NCI-H774 (cell line): ENCODE results near the gene CLPTM1L.
"Not testable (repeated sequence)": the region's sequence is repeated elsewhere in the genome, so short reads cannot be mapped to it uniquely, and the experiment has no call there.

Experiments used
- DNase-seq: peaks from one replicate; lab custom pipeline; 2025; lab: John Stamatoyannopoulos, UW

CLPTM1L gene

GRCh38 chr5:1312993-1313833 is 31.7 kb downstream of the CLPTM1L start:
- no peak for DNase-seq

GRCh38 chr5:1312206-1312605 is 32.7 kb downstream of the CLPTM1L start:
- no peak for DNase-seq

- no peak for DNase-seq
These were observed 33.4 kb downstream of the CLPTM1L start for GRCh38 chr5:1311439-1312055.

GRCh38 chr5:1310118-1310517 is 34.8 kb downstream of the CLPTM1L start:
- DNase-seq = no peak

GRCh38 chr5:1304033-1304432 is 40.9 kb downstream of the CLPTM1L start:
- DNase-seq = no peak

- DNase-seq = no peak
These were observed 42.6 kb downstream of the CLPTM1L start for GRCh38 chr5:1302258-1302657.

GRCh38 chr5:1300581-1301083 is 44.3 kb downstream of the CLPTM1L start:
- DNase-seq = no peak

- DNase-seq = no peak
These were observed 44.9 kb downstream of the CLPTM1L start for GRCh38 chr5:1299961-1300360.

GRCh38 chr5:1299511-1299850 is 45.4 kb downstream of the CLPTM1L start:
- DNase-seq = no peak

- no peak for DNase-seq
These were observed 46.0 kb downstream of the CLPTM1L start for GRCh38 chr5:1298723-1299510.

- no peak for DNase-seq
These were observed 46.8 kb downstream of the CLPTM1L start for GRCh38 chr5:1298067-1298551.

- DNase-seq = no peak
These were observed 47.7 kb downstream of the CLPTM1L start for GRCh38 chr5:1297243-1297642.

- no peak for DNase-seq
These were observed 49.3 kb downstream of the CLPTM1L start for GRCh38 chr5:1295650-1296037.

- no peak for DNase-seq
These were observed 49.9 kb downstream of the CLPTM1L start, which contains the start of gene TERT for GRCh38 chr5:1294835-1295649. Gene TERT (minus strand): TSS chr5:1295068. CDS start chr5:1294989, 79 bp downstream.

GRCh38 chr5:1294206-1294834 is 50.6 kb downstream of the CLPTM1L start:
- no peak for DNase-seq

- DNase-seq = no peak
These were observed 51.3 kb downstream of the CLPTM1L start for GRCh38 chr5:1293416-1294205.

GRCh38 chr5:1292846-1293415 is 52.0 kb downstream of the CLPTM1L start:
- no peak for DNase-seq

- no peak for DNase-seq
These were observed 52.8 kb downstream of the CLPTM1L start for GRCh38 chr5:1292139-1292538.

GRCh38 chr5:1291611-1292080 is 53.3 kb downstream of the CLPTM1L start:
- peak; percentile 53 for DNase-seq

- DNase-seq = not testable (repeated sequence)
These were observed 53.9 kb downstream of the CLPTM1L start for GRCh38 chr5:1290956-1291355.
